ENCODE data around the gene SPTBN4. TPM values are rescaled to one million over a fixed set of nuclear protein-coding genes. Genes with fewer than 3 reads are reported as not detected.

The SPTBN4 gene
- total and polyA plus RNA-seq, 2 of the 4 experiments (the other 2 are of a cell fraction) = 0.72 to 0.91 TPM

GRCh38 chr19:40553885-40554857, 87.4 kb downstream of the SPTBN4 start:
- Histone ChIP-seq H3K9ac (ENCODE audit: low read depth, low read length) (no peak overlapping the region), H3K18ac (ENCODE audit: low read depth, low read length) (no peak overlapping the region), H3K56ac (ENCODE audit: extremely low read depth, insufficient read depth, low read length) (no peak overlapping the region), H2BK5ac (ENCODE audit: low read depth, low read length, poor library complexity, severe bottlenecking) (no peak overlapping the region), H3K9me3 (ENCODE audit: control insufficient read depth, insufficient read depth, low read length) (no peaks in the 10 kb centered on the region; the same call in 1 of the 2 replicates), H3K4ac (ENCODE audit: low read depth, low read length) (no peak overlapping the region), H2BK15ac (ENCODE audit: low read depth, low read length) (no peak overlapping the region), H2AK9ac (replicated peaks; ENCODE audit: low read depth, low read length, poor library complexity) (no peak overlapping the region), H4K20me1 (ENCODE audit: insufficient read depth, low read length) (no peaks in the 10 kb centered on the region), H4K91ac (ENCODE audit: insufficient read depth, low read depth, low read length) (no peak overlapping the region), H3K23ac (ENCODE audit: low read depth, low read length) (no peak overlapping the region), H2AFZ (replicated peaks; ENCODE audit: low read length, poor library complexity) (peak overlapping the region; percentile 51), H3K79me1 (ENCODE audit: low read depth in 1 of 2, low read length in 2 of 2) (no peaks in the 10 kb centered on the region), H3K4me1 (ENCODE audit: control insufficient read depth, insufficient read depth, low read length) (no peaks in the 10 kb centered on the region), H3K14ac (replicated peaks; ENCODE audit: low read depth, low read length) (no peak overlapping the region), H2AK5ac (ENCODE audit: low read depth, low read length) (no peak overlapping the region), H3K27me3 (ENCODE audit: control insufficient read depth, insufficient read depth, low read length) (peaks cover 52% of the 10 kb centered on the region), H3K4me3 (ENCODE audit: insufficient read depth, low read depth, low read length) (no peak overlapping the region), H4K8ac (ENCODE audit: low read depth in 2 of 2, low read length in 2 of 2) (no peak overlapping the region), H4K5ac (ENCODE audit: low read depth, low read length) (no peak overlapping the region), H2BK120ac (ENCODE audit: low read depth, low read length) (no peak overlapping the region), H2BK20ac (ENCODE audit: low read depth, low read length) (no peak overlapping the region), H3K4me2 (ENCODE audit: low read depth, low read length) (no peak overlapping the region), H3K36me3 (ENCODE audit: control insufficient read depth, insufficient read depth, low read length) (no peaks in the 10 kb centered on the region), H3K9me1 (ENCODE audit: insufficient read depth, low read length) (no peaks in the 10 kb centered on the region), H3K27ac (ENCODE audit: insufficient read depth, low read length) (no peak overlapping the region)
- intact Hi-C loops (cut with micrococcal nuclease) = no loop called here
- in situ Hi-C loops (cut with MboI; ENCODE audit: low sequenced_read_pairs) = no loop called here
- ATAC-seq (ENCODE audit: low read depth) (no peak), DNase-seq (no peak)
- dilution Hi-C loops (cut with HindIII; ENCODE audit: low sequenced_read_pairs, unreplicated experiment) = no loop called here
- no TSS peak for BruUV-seq (replicated peaks)
- ChIA-PET CTCF (interaction anchor here (0.7 to 1.5 kb wide), 2 partner anchors 13 to 80 kb away, joined by 3 read pairs; no protein-coding TSS in a partner anchor), POLR2A (ENCODE audit: unreplicated experiment) (no interaction called here)
- 11% methylated on average over 40 of the region's 69 CpGs; no CpG with 5 or more reads in 1 of the 2 experiments for WGBS, 2 experiments (ENCODE audit: extremely low coverage in 2 of 2, insufficient read length in 1 of 2)
- TF ChIP-seq RFX5 (IDR thresholded peaks at IDR 0.05; ENCODE audit: low read depth, low read length) (no peak), ELK1 (IDR thresholded peaks at IDR 0.05; ENCODE audit: borderline replicate concordance, low read depth, low read length) (no peak), POLR2A (IDR thresholded peaks at IDR 0.05; ENCODE audit: low read depth, low read length) (no peak), SMC3 (IDR thresholded peaks at IDR 0.05; ENCODE audit: low read depth, low read length) (no peak), MAZ (IDR thresholded peaks at IDR 0.05; ENCODE audit: borderline replicate concordance, low read depth, low read length) (no peak), MAFK (IDR thresholded peaks at IDR 0.05; ENCODE audit: low read depth, low read length) (no peak), MXI1 (IDR thresholded peaks at IDR 0.05; ENCODE audit: borderline replicate concordance, low read depth, low read length) (no peak), NFE2L2 (IDR thresholded peaks at IDR 0.05; ENCODE audit: low read depth, low read length) (no peak), BHLHE40 (IDR thresholded peaks at IDR 0.05; ENCODE audit: low read depth, low read length) (no peak), RCOR1 (IDR thresholded peaks at IDR 0.05; ENCODE audit: insufficient replicate concordance, low read length) (no peak), CEBPB (IDR thresholded peaks at IDR 0.05; ENCODE audit: low read depth, low read length) (no peak), FOS (IDR thresholded peaks at IDR 0.05; ENCODE audit: low read depth, low read length) (no peak), CHD1 (IDR thresholded peaks at IDR 0.05; ENCODE audit: low read depth, low read length) (no peak), RAD21 (IDR thresholded peaks at IDR 0.05; ENCODE audit: low read length) (no peak)
- TF ChIP-seq, protein P1, sequence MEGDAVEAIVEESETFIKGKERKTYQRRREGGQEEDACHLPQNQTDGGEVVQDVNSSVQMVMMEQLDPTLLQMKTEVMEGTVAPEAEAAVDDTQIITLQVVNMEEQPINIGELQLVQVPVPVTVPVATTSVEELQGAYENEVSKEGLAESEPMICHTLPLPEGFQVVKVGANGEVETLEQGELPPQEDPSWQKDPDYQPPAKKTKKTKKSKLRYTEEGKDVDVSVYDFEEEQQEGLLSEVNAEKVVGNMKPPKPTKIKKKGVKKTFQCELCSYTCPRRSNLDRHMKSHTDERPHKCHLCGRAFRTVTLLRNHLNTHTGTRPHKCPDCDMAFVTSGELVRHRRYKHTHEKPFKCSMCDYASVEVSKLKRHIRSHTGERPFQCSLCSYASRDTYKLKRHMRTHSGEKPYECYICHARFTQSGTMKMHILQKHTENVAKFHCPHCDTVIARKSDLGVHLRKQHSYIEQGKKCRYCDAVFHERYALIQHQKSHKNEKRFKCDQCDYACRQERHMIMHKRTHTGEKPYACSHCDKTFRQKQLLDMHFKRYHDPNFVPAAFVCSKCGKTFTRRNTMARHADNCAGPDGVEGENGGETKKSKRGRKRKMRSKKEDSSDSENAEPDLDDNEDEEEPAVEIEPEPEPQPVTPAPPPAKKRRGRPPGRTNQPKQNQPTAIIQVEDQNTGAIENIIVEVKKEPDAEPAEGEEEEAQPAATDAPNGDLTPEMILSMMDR (conservative IDR thresholded peaks at IDR 0.05; ENCODE audit: low read depth, low read length) = no peak
